ENCODE measurements around the gene ARL4A.

The ARL4A gene

GRCh38 chr7:12731775-12732174 lies 44.3 kb downstream of the ARL4A start:
- H3K36me3 ChIP-seq (ENCODE audit: control insufficient read depth in 1 of 2, insufficient read depth in 2 of 2, low read length in 2 of 2): no peaks in the 10 kb centered on the region

GRCh38 chr7:12732428-12732827 lies 45.0 kb downstream of the ARL4A start:
- Histone ChIP-seq H3K27me3 (ENCODE audit: insufficient read depth, low read length) (no peaks in the 10 kb centered on the region), H3K79me2 (ENCODE audit: control insufficient read depth, insufficient read depth, low read length, poor library complexity) (no peaks in the 10 kb centered on the region), H3K14ac (ENCODE audit: low read length) (no peak overlapping the region), H3K36me3 (ENCODE audit: control insufficient read depth in 1 of 2, insufficient read depth in 2 of 2, low read length in 2 of 2) (no peaks in the 10 kb centered on the region), H2BK120ac (ENCODE audit: insufficient read depth, low read length, poor library complexity) (no peak overlapping the region), H3K4me1 (ENCODE audit: control insufficient read depth in 1 of 2, insufficient read depth in 2 of 2, low read length in 2 of 2) (peaks cover 0 to 2% of the 10 kb centered on the region in 2 experiments), H2AK5ac (ENCODE audit: low read length) (no peak overlapping the region), H2AFZ (ENCODE audit: insufficient read depth, low read length, poor library complexity) (no peak overlapping the region), H3K9ac (ENCODE audit: low read length) (no peak overlapping the region), H3K23ac (ENCODE audit: low read length) (no peak overlapping the region), H2BK5ac (ENCODE audit: low read depth, low read length, poor library complexity) (no peak overlapping the region), H4K12ac (ENCODE audit: low read depth, low read length) (no peak overlapping the region), H3K9me3 (ENCODE audit: insufficient read depth, low read depth, low read length) (no peaks in the 10 kb centered on the region), H3K4ac (ENCODE audit: low read depth, low read length) (no peak overlapping the region), H3K4me3 (ENCODE audit: low read depth, low read length) (no peak overlapping the region), H3K18ac (ENCODE audit: low read length) (no peak overlapping the region), H4K91ac (ENCODE audit: low read depth, low read length) (no peak overlapping the region), H3K79me1 (ENCODE audit: low read length) (no peaks in the 10 kb centered on the region), H3K27ac (ENCODE audit: low read depth, low read length) (no peak overlapping the region), H4K8ac (ENCODE audit: low read depth, low read length) (no peak overlapping the region), H3K4me2 (ENCODE audit: low read length) (no peak overlapping the region), H2BK12ac (ENCODE audit: low read length) (no peak overlapping the region)
- WGBS (ENCODE audit: extremely low coverage, insufficient coverage, insufficient read length): no CpG with 5 or more reads among the region's 1 CpG
- DNase-seq: no peak

More at GRCh38 chr7:12731775-12732174, 44.3 kb downstream of the ARL4A start:
- Histone ChIP-seq H4K91ac (ENCODE audit: low read depth, low read length) (no peak overlapping the region), H3K4me1 (ENCODE audit: control insufficient read depth in 1 of 2, insufficient read depth in 2 of 2, low read length in 2 of 2) (peaks cover 0 to 2% of the 10 kb centered on the region in 2 experiments), H3K4ac (ENCODE audit: low read depth, low read length) (no peak overlapping the region), H4K12ac (ENCODE audit: low read depth, low read length) (no peak overlapping the region), H3K4me2 (ENCODE audit: low read length) (no peak overlapping the region), H3K23ac (ENCODE audit: low read length) (no peak overlapping the region), H4K8ac (ENCODE audit: low read depth, low read length) (no peak overlapping the region), H2AK5ac (ENCODE audit: low read length) (no peak overlapping the region), H2BK120ac (ENCODE audit: insufficient read depth, low read length, poor library complexity) (no peak overlapping the region), H3K18ac (ENCODE audit: low read length) (no peak overlapping the region), H2BK5ac (ENCODE audit: low read depth, low read length, poor library complexity) (no peak overlapping the region), H3K14ac (ENCODE audit: low read length) (no peak overlapping the region), H3K79me1 (ENCODE audit: low read length) (no peaks in the 10 kb centered on the region), H3K27me3 (ENCODE audit: insufficient read depth, low read length) (no peaks in the 10 kb centered on the region), H3K27ac (ENCODE audit: low read depth, low read length) (no peak overlapping the region), H2AFZ (ENCODE audit: insufficient read depth, low read length, poor library complexity) (no peak overlapping the region), H2BK12ac (ENCODE audit: low read length) (no peak overlapping the region), H3K9me3 (ENCODE audit: insufficient read depth, low read depth, low read length) (no peaks in the 10 kb centered on the region), H3K79me2 (ENCODE audit: control insufficient read depth, insufficient read depth, low read length, poor library complexity) (no peaks in the 10 kb centered on the region), H3K4me3 (ENCODE audit: low read depth, low read length) (no peak overlapping the region), H3K9ac (ENCODE audit: low read length) (no peak overlapping the region)
- DNase-seq: no peak
- WGBS (ENCODE audit: extremely low coverage, insufficient coverage, insufficient read length): no CpG with 5 or more reads among the region's 2 CpGs

- H3K23ac ChIP-seq (ENCODE audit: low read length): no peak overlapping the region
- no peaks in the 10 kb centered on the region for H3K9me3 ChIP-seq (ENCODE audit: insufficient read depth, low read depth, low read length)
- no peak overlapping the region for H3K18ac ChIP-seq (ENCODE audit: low read length)
- no peak overlapping the region for H2BK5ac ChIP-seq (ENCODE audit: low read depth, low read length, poor library complexity)
- H3K79me2 ChIP-seq (ENCODE audit: control insufficient read depth, insufficient read depth, low read length, poor library complexity): no peaks in the 10 kb centered on the region
- no peak overlapping the region for H3K4me3 ChIP-seq (ENCODE audit: low read depth, low read length)
- no peak overlapping the region for H4K8ac ChIP-seq (ENCODE audit: low read depth, low read length)
- H3K4ac ChIP-seq (ENCODE audit: low read depth, low read length): no peak overlapping the region
- H3K14ac ChIP-seq (ENCODE audit: low read length): no peak overlapping the region
- H3K9ac ChIP-seq (ENCODE audit: low read length): no peak overlapping the region
- H2AFZ ChIP-seq (ENCODE audit: insufficient read depth, low read length, poor library complexity): no peak overlapping the region
- no peak overlapping the region for H3K4me2 ChIP-seq (ENCODE audit: low read length)
- no peaks in the 10 kb centered on the region for H3K27me3 ChIP-seq (ENCODE audit: insufficient read depth, low read length)
- peaks cover 2% of the 10 kb centered on the region for H3K79me1 ChIP-seq (ENCODE audit: low read length)
- no peak for DNase-seq
- H2BK12ac ChIP-seq (ENCODE audit: low read length): no peak overlapping the region
- WGBS (ENCODE audit: extremely low coverage, insufficient coverage, insufficient read length): no CpG with 5 or more reads among the region's 3 CpGs
- H3K4me1 ChIP-seq (ENCODE audit: control insufficient read depth in 1 of 2, insufficient read depth in 2 of 2, low read length in 2 of 2): peaks cover 0 to 3% of the 10 kb centered on the region in 2 experiments
- H3K27ac ChIP-seq (ENCODE audit: low read depth, low read length): no peak overlapping the region
- no peak overlapping the region for H2BK120ac ChIP-seq (ENCODE audit: insufficient read depth, low read length, poor library complexity)
- H2AK5ac ChIP-seq (ENCODE audit: low read length): no peak overlapping the region
- H4K12ac ChIP-seq (ENCODE audit: low read depth, low read length): no peak overlapping the region
- H3K36me3 ChIP-seq (ENCODE audit: control insufficient read depth in 1 of 2, insufficient read depth in 2 of 2, low read length in 2 of 2): no peaks in the 10 kb centered on the region
- H4K91ac ChIP-seq (ENCODE audit: low read depth, low read length): no peak overlapping the region
Measured at GRCh38 chr7:12735923-12736322, 48.5 kb downstream of the ARL4A start.

- Histone ChIP-seq H3K9me3 (ENCODE audit: insufficient read depth, low read depth, low read length) (no peaks in the 10 kb centered on the region), H3K79me2 (ENCODE audit: control insufficient read depth, insufficient read depth, low read length, poor library complexity) (no peaks in the 10 kb centered on the region), H3K4me3 (ENCODE audit: low read depth, low read length) (no peak overlapping the region), H2AFZ (ENCODE audit: insufficient read depth, low read length, poor library complexity) (no peak overlapping the region), H3K18ac (ENCODE audit: low read length) (no peak overlapping the region), H4K12ac (ENCODE audit: low read depth, low read length) (no peak overlapping the region), H4K91ac (ENCODE audit: low read depth, low read length) (no peak overlapping the region), H4K8ac (ENCODE audit: low read depth, low read length) (no peak overlapping the region), H2BK12ac (ENCODE audit: low read length) (no peak overlapping the region), H3K27ac (ENCODE audit: low read depth, low read length) (no peak overlapping the region), H3K23ac (ENCODE audit: low read length) (no peak overlapping the region), H3K4me2 (ENCODE audit: low read length) (no peak overlapping the region), H3K4me1 (ENCODE audit: control insufficient read depth in 1 of 2, insufficient read depth in 2 of 2, low read length in 2 of 2) (peaks cover 0 to 3% of the 10 kb centered on the region in 2 experiments), H3K9ac (ENCODE audit: low read length) (no peak overlapping the region), H2BK120ac (ENCODE audit: insufficient read depth, low read length, poor library complexity) (no peak overlapping the region), H2BK5ac (ENCODE audit: low read depth, low read length, poor library complexity) (no peak overlapping the region), H3K79me1 (ENCODE audit: low read length) (peaks cover 2% of the 10 kb centered on the region), H3K36me3 (ENCODE audit: control insufficient read depth in 1 of 2, insufficient read depth in 2 of 2, low read length in 2 of 2) (no peaks in the 10 kb centered on the region), H2AK5ac (ENCODE audit: low read length) (no peak overlapping the region), H3K14ac (ENCODE audit: low read length) (no peak overlapping the region), H3K27me3 (ENCODE audit: insufficient read depth, low read length) (no peaks in the 10 kb centered on the region), H3K4ac (ENCODE audit: low read depth, low read length) (no peak overlapping the region)
- DNase-seq: no peak
- no CpG with 5 or more reads among the region's 1 CpG for WGBS (ENCODE audit: extremely low coverage, insufficient coverage, insufficient read length)
Measured at GRCh38 chr7:12737373-12737772, 49.9 kb downstream of the ARL4A start.
